IPS-NIHi7 (cell line): ENCODE data around the gene KRTAP19-7.
A peak's percentile ranks its signal among the peaks of the same experiment; 100 is the strongest.

Experiments
- DNase-seq: peaks from one replicate; pipeline ENCODE4 v3.0.0; 2012; ENCODE audit warnings: mixed read lengths; ENCODE audit errors: extremely low spot score

KRTAP19-7 gene, protein sequence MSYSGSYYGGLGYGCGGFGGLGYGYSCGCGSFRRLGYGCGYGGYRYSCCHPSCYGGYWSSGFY

DNA sequence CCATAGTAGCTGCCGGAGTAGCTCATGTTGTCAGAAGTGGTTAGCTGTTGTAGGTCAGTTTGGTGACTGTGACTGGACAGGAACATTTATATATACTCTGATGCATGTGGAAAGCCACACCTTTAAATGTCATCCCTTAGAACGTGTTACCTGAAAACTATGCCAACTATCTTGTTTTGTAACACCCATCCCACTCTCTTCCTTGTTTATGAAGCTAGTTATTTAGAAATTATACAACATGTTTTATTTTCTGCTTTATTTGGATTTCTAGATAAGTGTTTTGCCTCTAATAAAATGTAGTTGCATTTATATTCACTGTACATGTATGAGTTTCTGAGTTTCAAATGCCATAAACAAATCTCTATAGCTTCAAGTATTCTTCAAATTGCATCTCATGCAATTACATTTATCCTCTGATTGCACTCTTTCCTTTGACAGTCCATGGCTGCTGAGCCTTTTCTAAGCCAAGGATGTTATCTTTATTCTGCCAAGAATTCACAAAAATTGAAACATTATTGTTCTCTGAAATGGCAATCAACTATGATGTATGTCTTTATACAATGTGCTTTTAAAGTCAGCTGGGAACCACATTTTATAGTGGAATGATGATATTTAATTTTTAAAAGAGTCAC lies at the start of gene KRTAP19-7:
KRTAP19-7 (minus strand) TSS at position 51 of the 632 bp plus-strand sequence; CDS start at position 26, 25 bp downstream.
- no peak for DNase-seq

DNA sequence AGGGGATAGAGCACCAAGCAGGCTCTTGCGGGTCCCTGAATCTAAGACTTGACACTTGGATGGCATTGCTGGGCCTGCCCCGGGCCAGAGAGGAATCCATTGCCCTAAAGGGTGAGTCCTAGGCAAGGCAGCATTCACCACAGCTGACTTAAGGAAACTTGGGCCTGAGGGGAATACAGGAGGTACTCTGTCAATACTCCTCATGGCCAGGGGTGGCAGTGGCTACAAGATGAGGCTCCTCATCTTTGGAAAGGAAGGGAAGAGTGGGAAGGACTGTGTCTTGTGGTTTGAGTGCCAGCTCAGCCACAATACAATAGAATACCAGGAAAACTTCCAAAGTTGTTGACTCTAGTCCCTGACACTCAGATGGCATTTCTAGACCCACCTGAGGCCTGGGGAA lies 44.9 kb upstream of the KRTAP19-7 start:
- DNase-seq = peak; percentile 22

DNA sequence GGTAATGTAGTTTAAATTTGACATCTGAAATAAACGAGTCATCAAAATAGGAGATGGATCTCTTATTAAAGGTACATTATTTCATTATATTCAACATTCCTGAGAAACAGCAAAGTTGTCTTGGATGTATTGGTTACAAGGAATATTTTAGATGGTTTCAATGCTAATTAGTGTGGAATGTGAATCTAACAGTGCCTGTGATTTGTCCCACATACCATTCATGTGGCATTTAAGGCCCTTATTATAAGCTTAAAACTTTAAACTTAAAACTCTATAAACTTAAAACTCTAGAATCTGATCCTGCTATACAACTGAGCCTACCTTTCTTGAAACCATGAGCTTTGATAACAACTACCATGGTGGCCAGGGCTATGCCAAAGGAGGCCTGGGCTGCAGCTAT lies 39.7 kb upstream of the KRTAP19-7 start, which contains the start of gene KRTAP22-1:
KRTAP22-1 (plus strand) TSS at position 301 of the 400 bp plus-strand sequence.
- DNase-seq = no peak

DNA sequence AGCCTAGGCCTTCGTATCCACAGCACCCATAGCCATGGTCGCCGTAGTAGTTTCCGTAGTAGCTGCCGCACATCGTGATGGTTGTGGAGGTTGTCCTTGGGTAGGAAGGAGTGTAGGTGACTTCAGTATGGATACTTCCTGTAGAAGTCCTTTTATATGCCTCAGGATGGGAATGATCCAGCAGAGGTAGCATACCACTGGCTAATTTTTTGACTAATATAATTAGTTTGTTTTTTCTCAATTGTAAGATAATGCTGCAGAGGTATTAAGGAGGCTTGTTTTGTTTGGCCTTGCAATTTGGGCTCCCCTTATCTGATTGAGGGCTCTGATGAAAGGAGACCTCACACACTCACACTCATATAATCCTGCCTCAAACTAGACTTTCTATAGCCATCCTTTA lies 37.7 kb upstream of the KRTAP19-7 start, which contains the start of gene KRTAP6-2:
KRTAP6-2 (minus strand) TSS at position 101 of the 400 bp plus-strand sequence; CDS start at position 73, 28 bp downstream.
- no peak for DNase-seq

DNA sequence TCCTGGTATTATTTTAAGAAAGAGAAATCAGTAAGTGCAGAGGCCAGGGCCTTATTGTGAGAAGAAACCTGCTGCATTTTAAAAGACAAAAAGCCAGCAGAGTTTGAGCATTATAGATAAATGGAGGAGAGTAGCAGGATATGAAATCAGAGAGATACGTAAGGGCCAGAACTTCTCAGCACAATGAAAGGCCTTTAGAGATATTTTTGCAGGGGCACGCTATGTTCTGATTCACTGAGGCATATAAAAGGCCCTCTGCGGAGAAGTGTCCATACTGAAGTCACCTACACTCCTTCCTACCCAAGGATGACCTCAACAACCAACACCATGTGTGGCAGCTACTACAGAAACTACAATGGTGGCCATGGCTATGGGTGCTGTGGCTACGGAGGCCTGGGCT lies 31.0 kb upstream of the KRTAP19-7 start, which contains the start of gene KRTAP6-3:
KRTAP6-3 (plus strand) TSS at position 301 of the 400 bp plus-strand sequence; CDS start at position 307, 6 bp downstream.
- DNase-seq = no peak

DNA sequence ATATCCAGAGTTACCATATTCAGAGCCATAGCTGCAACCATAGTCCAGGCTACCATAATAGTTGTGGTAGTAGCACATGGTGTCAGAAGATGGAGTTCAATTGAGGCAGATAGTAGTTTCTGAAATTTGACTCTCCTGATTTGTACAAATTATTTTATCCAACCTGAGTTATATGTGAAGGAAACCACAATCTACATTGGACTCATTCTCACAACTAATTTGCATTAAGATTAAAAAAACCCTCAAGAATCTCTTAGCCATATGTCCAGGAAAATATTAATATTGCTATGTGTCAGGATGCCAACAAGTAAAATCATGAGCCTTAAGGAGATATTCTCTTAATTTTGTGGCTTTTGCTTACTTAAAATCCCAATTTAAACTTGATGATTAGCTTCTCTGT lies 29.2 kb upstream of the KRTAP19-7 start, which contains the start of gene KRTAP22-2:
KRTAP22-2 (minus strand) TSS at position 101 of the 400 bp plus-strand sequence.
- no peak for DNase-seq

DNA sequence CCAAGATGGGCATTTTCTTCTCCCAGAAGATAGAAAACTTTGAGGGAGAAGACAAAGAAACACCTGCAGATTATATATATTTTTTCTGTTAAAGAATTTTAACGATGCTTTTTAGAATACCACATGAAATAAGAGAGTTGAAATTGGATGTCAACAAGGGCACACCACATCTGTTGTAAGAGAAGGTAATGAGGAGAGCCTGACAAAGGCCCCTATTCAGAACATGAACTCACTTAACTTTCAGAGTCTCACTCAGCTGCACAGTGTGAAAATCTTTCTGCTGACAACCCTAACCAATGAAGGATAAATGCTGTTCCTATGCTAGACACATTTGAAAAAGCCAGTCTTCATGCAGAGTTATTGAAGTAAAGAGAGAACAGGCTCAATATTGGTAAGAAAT lies 21.8 kb upstream of the KRTAP19-7 start:
- no peak for DNase-seq

DNA sequence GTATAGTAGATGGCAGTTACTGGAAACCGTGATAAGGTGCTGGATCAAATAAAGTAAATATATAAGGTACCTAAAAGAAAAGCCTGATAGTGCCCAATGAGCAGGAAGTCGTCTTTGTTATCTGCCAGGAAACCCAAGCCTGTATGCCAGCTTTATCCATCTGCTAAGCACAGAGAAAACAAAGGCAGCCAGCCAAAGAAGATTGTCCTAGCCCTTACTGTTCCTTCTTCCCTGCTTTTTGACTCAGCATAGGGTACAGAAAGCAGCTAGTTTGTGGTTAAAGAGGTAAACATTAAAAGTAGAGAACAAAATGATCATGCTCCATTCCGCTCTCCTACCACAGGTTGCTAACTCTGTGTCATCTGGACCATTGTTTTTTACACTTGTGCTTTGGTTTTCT lies 19.0 kb upstream of the KRTAP19-7 start:
- DNase-seq = no peak

DNA sequence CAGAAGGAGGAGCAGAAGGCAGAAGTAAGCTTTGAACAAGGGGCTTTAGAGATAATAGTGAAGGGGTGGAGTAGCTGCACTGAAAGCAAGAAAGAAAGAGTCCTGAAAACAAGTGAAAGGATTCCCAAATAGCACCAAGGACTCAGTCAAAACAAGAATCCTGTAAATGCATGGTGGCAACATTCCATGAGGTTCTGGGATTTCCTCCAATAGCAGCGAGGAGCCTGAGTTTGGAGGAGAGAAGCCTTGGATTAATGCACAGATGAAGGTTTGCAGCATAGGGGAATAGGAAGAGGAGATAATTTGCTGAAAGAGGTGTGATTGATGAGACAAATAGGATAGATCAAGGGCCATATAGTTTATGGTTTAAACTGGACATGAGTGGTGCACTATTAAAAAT lies 18.2 kb upstream of the KRTAP19-7 start:
- DNase-seq = no peak

DNA sequence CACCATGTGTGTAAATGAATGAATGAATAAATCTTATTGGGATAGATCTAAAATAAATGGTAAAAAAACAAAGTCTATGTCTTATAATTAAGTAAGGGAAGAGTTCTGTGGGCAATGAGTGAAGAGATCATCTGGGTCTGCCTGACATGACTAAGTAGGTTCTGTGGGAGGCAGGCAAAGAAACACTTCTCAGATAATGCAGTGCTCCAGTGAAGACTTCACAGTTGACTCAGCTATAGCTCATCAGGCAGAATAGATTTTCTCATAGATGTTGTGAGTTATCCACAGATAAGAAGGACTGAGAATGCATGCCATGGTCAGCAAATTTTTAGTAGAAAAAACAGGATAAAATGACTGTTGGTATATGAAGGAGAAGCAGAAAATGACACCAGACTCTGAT lies 16.7 kb upstream of the KRTAP19-7 start:
- no peak for DNase-seq

DNA sequence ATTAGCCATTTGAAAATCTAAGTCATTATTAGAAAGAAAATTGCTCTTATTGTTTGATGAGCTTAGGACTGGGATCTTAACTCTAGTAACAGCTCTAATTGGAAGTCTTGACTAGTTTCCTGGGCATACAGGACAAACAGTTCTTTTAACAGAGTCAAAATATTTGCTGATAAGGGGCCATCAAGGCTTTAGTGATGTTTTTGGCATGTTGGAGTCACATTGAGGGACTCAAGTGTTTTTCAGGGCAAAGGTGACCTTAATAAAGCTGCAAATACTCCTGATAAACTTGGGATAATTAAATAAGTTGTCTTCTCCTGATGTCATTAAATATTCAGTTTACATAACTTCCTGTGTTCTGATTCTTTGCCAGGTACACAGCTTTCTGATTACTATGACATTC lies 6.5 kb upstream of the KRTAP19-7 start:
- DNase-seq = no peak

DNA sequence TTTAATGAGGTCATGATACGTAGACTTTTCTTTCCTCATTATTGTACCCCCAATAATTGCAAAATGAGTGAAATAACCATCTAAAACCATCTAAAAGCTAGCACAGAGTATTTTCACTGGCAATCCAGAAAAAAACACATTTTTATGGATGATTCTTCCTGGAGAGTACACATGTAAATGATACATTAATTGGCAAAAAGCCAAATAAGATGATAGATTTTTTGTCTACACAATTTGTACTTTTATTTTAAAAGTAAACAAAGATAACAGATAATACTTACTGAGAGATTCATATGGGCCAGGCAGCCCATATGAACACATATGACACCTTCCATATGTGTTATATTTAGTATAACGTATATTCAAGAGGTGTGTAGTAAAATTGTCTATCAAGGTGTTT lies 2.5 kb upstream of the KRTAP19-7 start:
- no peak for DNase-seq

DNA sequence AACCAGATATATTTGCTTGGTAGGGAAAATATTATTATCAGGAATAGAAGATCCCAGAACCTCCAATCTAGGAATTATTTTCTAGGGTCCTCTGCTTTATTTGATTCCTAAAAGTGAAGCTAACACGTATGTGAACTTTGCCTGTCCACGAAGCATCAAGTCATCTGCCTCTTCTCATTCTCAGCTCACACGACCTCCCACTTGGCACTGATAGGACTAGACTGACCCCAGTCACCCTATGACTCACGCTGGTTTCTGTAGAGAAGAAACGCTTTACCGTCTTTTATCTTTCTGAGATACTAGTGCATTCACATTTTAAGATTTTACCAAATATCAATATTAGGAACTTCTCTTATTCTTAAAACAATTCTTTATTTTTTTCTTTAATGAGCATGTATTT lies 2.0 kb upstream of the KRTAP19-7 start:
- no peak for DNase-seq

DNA sequence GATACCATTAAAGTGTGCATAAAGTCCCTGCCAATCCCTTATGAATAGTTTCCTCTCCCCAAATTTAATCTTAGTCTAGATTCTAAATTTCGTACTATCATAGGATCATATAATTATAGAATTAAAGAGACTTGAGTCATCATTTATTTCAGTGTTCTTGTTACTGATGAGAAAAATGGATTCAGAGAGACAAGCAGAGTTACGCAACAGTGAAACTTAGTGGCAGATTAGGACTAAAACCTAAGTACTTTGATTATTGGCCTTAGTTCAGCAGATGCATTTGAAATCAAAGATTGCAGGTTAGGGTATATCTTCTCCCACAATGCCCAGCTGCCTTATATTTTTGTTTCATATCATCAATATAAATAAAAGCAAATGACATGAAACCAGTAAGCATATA lies 843 bp upstream of the KRTAP19-7 start:
- DNase-seq = no peak

DNA sequence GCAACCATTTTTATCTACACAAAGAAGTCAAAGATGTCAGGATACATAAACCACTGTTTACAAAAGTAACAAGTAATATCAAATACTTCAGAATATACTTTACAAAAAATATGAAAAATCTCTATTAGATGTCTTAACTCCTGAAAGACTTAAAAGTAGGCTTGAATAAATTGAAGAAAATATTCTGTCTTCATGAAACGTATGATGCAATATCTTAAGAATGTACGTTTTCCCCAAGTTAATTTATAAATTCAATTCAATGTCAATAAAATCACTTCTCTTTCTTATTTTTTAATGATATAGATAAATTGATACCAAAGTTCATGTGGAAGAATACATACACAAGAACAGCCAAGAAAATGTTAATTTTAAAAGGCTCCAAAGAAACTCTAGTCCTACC lies 6.0 kb downstream of the KRTAP19-7 start:
- DNase-seq = no peak

DNA sequence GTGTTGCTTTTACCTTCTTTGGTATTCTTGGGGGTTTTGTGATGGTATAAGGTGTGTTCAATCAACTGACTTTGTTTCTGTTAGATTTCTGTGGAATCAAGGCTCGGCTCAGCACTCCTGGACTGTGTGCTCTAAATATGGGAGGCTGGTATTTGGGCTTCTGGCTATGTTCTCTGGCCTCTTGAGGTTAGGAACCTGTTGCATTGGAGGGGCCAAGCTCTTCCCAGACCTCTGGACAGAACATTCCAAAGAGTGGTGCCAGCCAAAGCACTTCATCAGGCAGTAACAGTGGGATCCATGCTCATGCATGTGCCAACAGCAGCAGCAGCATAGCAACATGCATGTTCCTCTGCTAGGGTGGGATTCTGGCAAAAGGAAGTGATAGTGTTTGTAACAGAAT lies 8.3 kb downstream of the KRTAP19-7 start:
- no peak for DNase-seq

DNA sequence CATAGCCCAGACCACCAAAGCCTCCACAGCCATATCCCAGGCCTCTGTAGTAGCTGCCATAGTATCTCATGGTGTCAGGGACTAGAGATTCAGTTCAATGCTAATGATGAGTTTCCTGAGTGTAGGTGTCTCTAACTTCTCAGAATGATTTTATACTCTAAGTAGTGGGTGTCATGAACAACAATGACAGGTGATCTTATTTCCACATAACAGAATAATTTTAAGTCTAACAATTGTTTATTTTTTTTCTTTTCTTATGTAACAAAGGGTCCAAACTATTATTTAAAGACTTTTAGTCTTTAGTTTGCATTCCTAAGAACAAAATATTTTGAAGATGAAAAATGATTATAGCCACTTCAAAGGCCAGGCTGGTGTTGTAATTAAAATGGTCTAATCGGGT lies 19.4 kb downstream of the KRTAP19-7 start, which contains the start of gene KRTAP19-6:
KRTAP19-6 (minus strand) TSS at position 101 of the 400 bp plus-strand sequence; CDS start at position 70, 31 bp downstream.
- DNase-seq = no peak

DNA sequence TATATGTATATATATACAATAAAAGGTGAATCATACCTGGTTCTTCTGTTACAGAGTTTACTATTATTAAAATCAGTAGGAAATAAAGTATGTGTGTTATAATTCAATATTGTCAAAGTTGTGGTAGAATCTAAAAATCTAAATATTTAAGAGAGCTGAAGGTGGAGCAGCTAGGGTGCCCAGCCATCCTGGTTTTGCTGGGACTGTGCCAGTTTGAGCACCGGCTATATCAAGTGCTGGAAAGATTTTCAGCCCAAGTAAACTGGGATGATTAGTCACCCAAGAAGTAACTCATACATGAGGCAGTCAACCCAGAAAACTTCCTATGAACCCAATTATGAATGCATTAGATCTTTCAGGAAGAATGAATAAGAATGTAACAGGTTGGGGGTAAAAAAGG lies 42.2 kb downstream of the KRTAP19-7 start:
- no peak for DNase-seq

DNA sequence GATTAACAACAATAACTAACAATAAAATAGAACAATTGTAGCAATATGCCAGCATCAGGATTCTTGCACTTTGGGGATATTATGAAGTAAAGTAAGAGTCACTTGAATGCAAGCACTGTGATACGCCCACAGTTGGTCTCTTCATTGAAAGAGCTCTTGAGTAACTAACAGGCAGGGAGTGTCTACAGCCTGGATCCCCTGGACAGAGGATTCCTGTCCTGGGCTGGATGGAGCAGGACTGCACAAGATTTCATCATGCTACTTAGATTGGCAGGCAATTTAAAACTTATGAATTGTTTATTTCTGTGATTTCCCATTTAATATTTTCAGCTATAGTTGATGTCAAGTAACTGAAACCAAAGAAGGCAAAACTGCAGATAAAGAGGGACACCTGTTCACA lies 45.4 kb downstream of the KRTAP19-7 start:
- no peak for DNase-seq
